Non-pigmented ciliary epithelial cell (primary cell): ENCODE data around the gene THOP1.
"Not testable (repeated sequence)": the region's sequence is repeated elsewhere in the genome, so short reads cannot be mapped to it uniquely, and the experiment has no call there.

Experiments
- DNase-seq: peaks from one replicate; pipeline ENCODE4 v3.0.0-alpha.2; 2010; ENCODE audit warnings: low read depth

The THOP1 gene

GRCh38 chr19:2817237-2817829 lies 32.0 kb downstream of the THOP1 start:
- not testable (repeated sequence) for DNase-seq

- peak; percentile 73 for DNase-seq
These were observed 34.3 kb downstream of the THOP1 start, which contains the start of gene ZNF554 for GRCh38 chr19:2819540-2820111. Gene ZNF554, plus strand, starts transcription at chr19:2819868. Its CDS starts 204 bp downstream, at chr19:2820072.

GRCh38 chr19:2820112-2820702 lies 34.9 kb downstream of the THOP1 start:
- DNase-seq = no peak

GRCh38 chr19:2822846-2823245 lies 37.5 kb downstream of the THOP1 start:
- DNase-seq = no peak

- DNase-seq = no peak
These were observed 38.3 kb downstream of the THOP1 start for GRCh38 chr19:2823646-2824045.

- DNase-seq = no peak
These were observed 38.8 kb downstream of the THOP1 start for GRCh38 chr19:2824129-2824528.

- DNase-seq = no peak
These were observed 41.7 kb downstream of the THOP1 start for GRCh38 chr19:2827022-2827421.

- no peak for DNase-seq
These were observed 42.7 kb downstream of the THOP1 start for GRCh38 chr19:2827840-2828489.

- DNase-seq = no peak
These were observed 49.1 kb downstream of the THOP1 start for GRCh38 chr19:2834294-2834871.

GRCh38 chr19:2837430-2837829 lies 52.1 kb downstream of the THOP1 start:
- no peak for DNase-seq

GRCh38 chr19:2840794-2841791 lies 55.8 kb downstream of the THOP1 start, which contains the start of gene ZNF555:
Gene ZNF555, plus strand, starts transcription at chr19:2841475. Its CDS starts 98 bp downstream, at chr19:2841573.
- DNase-seq = peak; percentile 94

GRCh38 chr19:2841855-2842574 lies 56.7 kb downstream of the THOP1 start:
- DNase-seq = no peak

- DNase-seq = no peak
These were observed 59.8 kb downstream of the THOP1 start for GRCh38 chr19:2845107-2845506.

GRCh38 chr19:2846180-2846894 lies 61.0 kb downstream of the THOP1 start:
- DNase-seq = no peak

- DNase-seq = no peak
These were observed 62.2 kb downstream of the THOP1 start for GRCh38 chr19:2847507-2847906.

- no peak for DNase-seq
These were observed 63.3 kb downstream of the THOP1 start for GRCh38 chr19:2848616-2849015.

GRCh38 chr19:2850256-2850925 lies 65.1 kb downstream of the THOP1 start:
- no peak for DNase-seq

GRCh38 chr19:2852598-2852997 lies 67.3 kb downstream of the THOP1 start:
- no peak for DNase-seq

- no peak for DNase-seq
These were observed 67.8 kb downstream of the THOP1 start for GRCh38 chr19:2853015-2853606.
